Activated naive CD4-positive, alpha-beta T cell treated with anti-CD3 and anti-CD28 coated beads, Interleukin-2, amount 50 U/mL, for 16 hours (primary cell): ENCODE results near the gene TSPAN8.
"Not testable (repeated sequence)": the region's sequence is repeated elsewhere in the genome, so short reads cannot be mapped to it uniquely, and the experiment has no call there.

ENCODE experiments used
- DNase-seq: peaks from one replicate; pipeline ENCODE4 v3.0.0-alpha.2; 2020

TSPAN8 gene

DNA sequence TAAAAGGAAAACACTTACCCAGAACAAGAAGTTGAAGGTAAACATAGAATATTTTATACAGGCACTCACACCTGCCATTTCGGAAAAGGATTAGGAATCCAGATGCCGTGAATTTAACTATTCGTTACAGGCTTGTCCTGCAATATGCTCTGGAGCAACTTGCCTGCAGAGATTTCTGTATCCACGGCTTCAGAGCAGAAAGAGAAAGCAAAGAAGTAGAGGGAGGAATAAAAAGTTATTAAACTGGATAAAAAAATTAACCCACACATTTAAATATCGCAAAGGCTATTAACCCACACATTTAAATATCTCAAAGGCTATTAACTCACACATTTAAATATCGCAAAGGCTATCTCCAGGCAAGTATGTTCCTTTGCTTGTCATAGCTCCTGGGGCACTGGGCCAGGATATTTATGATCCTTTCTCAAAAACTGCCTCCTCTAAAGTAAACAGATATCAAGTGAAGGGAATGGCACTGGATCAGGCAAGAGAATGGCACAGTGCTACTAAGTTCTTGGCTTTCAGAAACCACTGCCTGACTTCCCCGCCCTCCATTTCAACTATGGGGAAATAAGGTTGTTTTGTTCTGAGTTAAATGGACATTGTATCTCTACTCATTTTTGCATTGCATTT lies at the start of gene TSPAN8:
TSPAN8 (minus strand) TSS at position 399 of the 633 bp plus-strand sequence; CDS start at position 78, 321 bp downstream.
- no peak for DNase-seq

DNA sequence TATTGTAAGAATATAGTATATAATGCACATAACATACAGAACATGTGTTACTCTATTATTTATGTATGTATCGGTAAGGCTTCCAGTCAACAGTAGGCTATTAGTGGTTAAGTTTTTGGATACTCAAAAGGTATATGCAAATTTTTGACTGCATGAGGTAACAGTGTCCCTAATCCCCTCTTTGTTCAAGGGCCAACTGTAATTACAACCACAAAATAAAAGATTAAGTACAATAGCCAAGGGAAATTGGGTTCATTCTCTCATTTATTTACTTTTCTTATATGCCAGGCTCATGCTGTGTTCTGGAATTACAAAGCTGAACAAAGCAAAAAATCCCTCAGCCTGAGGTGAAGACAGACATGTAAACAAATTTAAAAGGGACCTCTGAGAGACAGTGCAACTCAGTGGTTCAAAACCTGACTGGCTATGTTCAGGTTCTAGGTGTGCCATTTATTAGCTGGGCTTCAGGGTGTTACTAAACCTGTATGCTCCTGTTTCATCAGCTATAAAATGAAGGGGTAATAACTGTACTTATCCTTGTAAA lies 43.4 kb upstream of the TSPAN8 start:
- DNase-seq = no peak

DNA sequence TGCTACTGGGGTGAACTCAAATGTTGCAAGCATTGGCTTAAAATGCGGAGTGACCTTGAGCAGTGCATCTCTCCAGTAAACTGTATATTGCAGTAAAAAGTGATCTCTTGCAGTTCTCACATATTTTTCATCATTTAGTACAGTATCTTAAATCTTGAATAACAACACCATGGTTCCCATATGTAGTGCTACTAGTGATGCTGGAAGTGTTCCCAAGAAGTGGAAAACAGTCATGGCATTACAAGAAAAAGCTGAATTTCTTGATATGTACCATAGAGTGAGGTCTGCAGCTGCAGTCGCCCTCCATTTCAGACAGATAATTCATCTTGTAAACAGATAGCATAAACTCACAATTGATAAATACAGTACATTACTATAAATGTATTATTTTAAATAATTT lies 42.9 kb upstream of the TSPAN8 start:
- DNase-seq = no peak

DNA sequence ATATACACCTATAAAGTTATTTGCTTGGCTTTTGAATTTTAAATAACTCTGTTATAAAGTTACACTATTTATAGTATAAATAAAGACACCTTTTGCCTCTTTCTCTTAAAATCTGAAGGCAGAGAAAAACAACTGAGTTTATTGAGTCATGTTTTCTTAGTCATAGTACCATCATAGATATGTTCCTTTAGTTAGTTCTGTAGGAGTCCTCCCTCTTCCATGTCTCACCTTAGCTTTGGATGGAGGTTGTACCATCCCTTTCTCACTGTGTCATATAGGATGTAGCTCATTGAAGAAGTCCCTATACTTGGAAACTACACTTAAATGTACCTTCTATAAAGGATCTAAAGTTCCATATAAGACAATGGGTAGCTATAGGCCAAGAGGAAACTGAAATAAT lies 39.7 kb upstream of the TSPAN8 start:
- no peak for DNase-seq

DNA sequence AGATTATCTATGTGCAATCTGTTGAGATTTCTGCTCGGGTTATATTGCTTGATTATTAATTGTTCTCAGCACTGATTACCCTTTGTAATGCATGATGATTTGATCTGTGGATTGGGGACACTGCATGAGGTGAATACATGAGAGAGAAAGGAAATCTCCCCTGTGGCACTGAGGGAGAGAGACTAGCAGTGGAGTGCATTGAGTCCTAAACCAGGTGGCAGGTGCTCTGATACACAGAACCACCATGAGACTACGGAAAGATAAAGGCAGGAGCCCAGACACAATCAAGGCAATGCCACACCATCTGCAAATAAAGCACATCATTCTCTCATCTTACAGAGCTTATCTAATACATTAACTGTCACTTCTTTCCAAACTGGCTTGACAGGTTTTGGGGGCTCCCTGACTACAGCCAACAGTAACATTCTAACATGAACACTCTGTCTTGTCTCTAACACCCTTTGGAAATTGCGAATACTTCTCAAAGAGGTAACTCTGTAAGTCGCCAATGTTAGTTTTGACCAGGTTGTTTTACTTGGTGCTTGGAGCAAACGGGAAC lies 37.6 kb upstream of the TSPAN8 start:
- DNase-seq = no peak

DNA sequence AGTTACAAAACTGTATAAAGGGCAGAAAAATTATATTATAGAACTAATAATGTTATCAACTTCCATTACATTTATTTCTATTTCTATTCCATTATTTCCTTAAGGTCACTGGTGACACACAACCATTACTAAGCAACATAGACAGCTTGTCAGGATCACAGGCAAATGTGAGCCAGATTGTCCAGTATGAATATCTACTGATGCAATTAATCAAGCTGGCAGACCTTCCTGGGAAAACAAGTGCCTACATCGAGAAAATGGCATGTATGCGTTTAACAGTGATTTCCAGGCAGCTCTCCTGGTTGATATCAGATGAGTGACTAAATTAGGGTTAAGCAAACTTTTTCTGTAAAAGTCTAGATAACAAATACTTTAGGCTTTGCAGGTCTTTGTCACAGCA lies 36.9 kb upstream of the TSPAN8 start:
- DNase-seq = no peak

DNA sequence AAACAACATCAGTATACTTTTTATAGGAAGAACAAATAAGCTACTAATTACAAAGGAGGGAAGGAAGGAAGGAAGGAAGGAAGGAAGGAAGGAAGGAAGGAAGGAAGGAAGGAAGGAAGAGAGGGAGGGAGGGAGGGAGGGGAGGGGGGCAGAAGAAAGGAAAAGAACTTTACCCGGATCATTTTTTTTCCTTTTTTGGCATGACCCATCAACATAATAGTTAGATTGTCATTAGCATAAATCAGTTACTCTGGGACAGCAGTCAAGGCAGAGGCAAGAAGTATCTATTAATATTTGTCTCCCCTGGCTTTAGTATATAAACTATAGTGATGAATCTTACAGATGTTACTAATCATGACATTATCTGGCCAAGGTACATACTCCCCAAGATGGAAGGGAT lies 35.2 kb upstream of the TSPAN8 start:
- no peak for DNase-seq

DNA sequence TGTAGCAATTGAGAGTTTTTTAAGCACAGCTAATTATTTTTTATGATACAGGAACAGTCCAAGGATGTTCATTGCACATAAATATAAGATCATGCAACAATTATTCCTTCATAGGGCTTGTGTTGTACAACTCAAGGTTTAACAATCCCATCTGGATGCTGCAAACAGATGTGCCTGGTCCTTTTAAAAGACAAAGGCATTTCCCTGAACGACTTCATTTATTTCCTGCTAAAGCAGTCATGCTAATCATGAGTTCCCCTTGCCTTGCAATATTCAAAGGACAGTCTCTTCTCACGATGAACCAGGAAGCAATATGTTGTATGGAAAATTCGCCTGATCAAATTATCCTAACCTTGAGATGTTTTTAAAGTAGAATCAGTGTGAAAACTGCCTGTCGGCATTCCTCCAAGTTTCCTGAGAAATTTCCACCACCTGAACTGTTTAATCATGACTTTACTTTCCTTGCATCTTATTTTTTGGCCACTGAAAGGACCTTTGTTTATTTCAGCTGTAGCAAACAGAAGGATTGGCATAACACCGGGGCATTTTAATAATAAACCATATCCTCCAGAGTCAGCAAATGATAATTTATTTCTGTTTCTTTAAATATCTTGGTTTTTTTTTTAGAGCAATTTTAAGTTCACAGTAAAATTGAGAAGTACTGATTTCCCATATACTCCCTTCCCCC lies 33.9 kb upstream of the TSPAN8 start:
- no peak for DNase-seq

DNA sequence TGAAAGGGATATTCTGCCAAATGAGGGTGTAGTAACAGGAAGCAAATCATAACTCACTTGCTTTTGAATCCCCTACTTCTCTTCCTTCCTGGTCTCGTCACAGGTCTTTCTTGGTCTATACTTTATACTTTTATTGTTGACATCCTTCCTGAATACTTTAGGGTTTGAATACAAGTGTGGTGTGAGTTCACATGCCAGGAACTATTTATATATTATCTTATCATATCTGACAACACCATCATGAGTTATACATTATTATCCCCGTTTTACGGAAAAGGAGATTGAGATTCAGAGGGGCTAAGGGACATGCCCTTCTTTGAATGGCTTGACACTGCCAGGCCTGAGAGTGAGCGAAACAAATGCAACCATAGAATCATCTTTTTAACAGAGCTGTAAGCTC lies 33.0 kb upstream of the TSPAN8 start:
- DNase-seq = no peak

DNA sequence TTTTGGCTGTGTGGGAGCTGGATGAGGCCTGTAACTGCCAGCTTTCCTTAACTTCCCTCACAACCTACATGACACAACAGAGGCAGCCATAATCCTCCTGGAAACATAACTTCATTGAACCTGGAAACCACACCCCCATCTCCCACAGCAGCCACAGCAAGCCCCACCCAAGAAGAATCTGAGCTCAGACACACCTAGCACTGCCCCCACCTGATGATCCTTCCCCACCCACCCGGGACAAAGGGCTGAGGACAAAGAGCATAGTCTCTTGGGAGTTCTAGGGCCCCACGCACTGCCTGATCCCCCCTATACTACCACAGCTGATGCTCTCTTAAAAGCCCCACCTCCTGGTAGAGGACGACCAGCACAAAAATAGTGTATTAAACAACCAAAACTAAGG lies 29.6 kb upstream of the TSPAN8 start:
- no peak for DNase-seq

DNA sequence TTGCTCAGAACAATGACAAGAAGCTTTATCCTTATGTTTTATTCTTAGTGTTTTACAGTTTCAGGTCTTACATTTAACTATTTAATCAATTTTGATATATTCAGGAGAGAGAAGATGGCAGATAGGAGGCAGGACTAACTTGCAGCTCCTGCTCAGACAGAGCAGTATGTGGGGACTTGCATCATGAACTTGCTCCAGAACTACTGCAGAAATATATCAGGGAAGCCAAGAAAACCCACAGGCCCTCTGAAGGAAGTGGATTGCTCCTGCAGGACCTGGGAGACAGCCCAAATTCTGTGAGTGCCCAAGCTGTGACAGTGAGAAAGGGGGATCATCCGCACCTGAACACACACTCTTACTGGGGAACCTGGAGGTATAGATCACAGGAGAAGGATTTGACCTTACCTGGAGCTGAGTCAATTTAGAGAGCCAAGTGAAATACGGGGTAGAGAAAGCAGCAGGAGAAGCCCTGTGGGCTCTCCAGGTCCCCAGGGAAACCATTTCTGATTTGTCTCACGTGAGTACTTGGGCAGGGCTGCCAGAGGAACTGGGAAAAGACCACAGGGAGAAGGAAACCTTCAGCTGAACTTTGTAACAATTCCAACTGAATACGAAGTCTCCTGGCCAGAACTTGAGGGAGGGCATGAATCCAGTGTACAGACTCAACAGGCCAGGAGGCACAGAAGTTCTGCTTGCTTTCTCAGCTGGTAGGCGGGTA lies 28.9 kb upstream of the TSPAN8 start:
- no peak for DNase-seq

DNA sequence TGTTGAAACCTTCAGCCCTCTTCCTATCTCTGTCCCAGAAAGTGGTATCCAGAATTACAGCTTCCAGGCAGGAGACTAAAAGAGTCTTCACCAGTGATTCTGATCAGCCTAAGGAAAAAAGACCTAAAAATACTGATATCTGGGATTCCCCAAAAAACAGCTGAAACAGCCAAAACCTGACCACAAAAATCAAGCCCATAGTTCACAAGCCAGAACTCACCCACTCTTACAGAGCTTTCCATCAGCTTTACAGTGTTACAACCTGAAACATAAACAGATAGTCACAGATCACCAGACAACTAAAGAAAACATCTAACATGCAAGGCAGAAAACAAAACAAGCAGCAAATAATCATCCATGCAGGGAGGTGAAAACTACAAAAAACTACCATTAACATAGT lies 26.0 kb upstream of the TSPAN8 start:
- no peak for DNase-seq

DNA sequence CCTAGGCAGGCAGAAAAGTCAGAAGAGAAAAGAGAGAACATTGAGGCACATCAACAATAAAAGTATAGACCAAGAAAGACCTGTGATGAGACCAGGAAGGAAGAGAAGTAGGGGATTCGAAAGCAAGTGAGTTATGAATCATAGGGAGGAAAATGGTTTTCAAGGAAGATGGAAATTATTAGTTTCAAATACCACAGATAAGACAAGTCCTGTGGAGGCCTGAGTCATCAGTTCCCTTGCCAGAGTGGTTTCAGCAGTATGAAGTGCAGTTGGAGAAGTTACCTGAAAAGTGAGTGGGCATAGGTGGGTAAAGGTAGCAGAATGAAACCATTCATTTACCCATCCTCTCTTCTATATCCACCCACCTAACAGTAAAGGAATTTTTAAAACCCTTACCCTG lies 25.2 kb upstream of the TSPAN8 start:
- no peak for DNase-seq

DNA sequence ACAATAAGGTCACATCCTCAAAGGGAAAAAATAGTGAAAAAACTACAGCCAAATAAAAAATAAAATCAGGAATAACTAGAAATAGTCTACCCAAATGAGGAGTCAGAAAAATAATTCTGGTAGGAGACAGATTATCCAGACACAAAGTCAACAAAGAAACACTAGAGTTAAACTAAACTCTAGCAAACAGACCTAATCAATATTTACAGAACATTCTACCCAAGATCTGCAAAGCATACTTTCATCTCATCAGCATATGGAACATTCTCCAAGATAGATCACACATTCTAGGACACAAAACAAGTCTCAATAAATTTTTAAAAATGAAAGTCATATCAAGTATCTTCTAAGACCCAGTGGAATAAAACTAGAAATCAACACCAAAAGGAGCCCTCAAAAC lies 20.4 kb upstream of the TSPAN8 start:
- DNase-seq = no peak

DNA sequence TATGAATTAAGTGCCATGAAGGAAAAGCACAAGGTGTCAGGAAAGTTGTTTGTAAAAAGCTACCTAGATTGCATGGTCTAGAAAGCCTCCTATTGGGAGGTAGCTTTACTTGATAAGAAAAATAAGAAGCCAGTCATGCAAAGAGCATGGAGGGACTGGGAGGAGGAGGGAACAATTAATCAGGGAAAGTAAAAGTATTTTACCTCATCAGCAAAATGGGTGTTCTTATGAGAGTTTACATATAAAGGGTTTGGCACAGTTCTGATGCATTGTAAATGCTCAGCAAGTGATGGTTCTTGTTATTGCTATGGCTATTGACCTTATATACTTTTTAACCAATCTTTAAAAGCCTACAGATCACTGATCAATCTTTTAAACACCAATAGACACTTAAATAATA lies 17.0 kb upstream of the TSPAN8 start:
- DNase-seq = no peak

DNA sequence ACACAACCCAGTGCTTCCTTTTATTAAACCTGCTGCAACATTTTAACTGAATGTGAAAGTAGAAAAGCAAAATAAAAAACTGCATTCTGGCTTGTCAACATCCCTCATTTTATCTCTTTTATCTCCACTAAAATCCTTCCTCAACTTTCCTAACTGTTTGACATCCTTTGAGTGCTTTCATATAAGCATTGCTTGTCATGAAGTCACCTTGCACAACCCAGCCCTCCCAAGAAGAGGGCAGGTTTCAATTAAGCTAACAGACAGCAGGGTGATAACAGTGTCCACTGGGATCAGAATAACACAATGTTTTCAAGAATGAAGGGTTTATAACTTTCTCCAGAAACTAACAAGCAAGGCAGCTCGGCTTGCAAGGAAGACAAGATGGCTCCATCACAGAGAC lies 16.3 kb upstream of the TSPAN8 start:
- DNase-seq = no peak

DNA sequence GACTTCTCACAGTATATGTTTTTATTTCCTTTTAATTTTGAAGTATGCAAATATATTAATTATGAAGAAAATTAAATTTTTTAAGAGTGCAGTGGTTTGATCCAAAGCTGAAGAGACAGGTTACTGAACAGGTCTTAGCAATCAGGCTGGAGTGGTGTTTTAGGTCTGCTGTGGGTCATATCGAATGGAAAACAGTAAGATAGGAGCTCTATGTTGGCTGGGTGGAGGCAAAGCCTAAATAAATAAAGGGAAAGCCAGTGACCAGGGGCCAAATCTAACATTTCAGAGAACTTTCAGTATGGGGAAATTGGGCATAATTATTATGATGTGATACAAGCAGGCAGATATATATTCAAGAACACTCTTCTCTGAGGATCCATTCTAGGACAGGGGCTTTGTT lies 12.7 kb upstream of the TSPAN8 start:
- DNase-seq = no peak

DNA sequence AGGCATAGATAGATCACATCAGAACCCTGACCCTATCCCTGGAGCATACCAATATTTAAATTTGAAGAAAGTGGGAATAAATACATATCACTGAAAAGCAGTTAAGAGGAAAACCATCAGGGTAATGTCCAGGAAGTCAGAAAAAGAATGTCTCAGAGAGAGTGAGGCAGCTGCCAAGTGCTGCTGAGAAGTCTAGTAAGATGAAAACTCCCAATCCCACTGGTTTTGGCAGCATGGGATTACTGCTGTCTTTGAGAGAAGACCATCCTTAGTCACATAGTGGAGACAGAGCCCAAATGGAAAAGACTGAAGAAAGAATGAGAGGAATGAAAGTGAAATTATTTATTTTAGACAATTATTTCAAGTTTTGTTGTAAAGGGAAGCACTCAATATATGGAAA lies 11.5 kb upstream of the TSPAN8 start:
- DNase-seq = no peak

DNA sequence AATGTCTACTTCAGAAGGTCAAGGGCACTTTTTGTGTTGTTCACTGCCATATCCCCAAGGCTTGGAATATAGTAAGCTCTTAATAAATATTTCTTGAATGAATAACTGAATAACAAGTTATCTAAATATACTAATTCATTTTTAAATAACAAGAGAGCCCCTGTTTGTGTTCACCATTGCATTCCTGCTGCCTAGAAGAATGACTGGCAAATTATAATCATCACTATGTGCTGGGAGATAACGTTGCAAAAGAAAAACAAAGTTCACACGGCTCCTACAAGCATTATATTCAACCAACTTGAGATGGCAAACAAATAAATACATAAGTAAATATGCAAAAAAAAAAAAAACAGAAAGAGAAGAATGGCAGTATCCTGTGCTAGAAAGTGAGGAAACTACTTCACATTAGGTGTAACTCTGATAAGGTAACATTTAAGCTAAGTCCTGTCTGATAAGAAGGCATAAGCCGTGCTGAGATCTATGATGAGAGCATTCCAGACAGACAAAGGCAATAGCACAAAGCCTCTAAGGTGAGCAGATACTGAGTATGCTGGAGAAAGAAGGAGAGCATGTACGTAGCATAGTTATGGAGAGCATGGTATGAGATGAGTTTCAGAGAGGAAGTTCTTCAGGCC lies 9.2 kb upstream of the TSPAN8 start:
- no peak for DNase-seq

DNA sequence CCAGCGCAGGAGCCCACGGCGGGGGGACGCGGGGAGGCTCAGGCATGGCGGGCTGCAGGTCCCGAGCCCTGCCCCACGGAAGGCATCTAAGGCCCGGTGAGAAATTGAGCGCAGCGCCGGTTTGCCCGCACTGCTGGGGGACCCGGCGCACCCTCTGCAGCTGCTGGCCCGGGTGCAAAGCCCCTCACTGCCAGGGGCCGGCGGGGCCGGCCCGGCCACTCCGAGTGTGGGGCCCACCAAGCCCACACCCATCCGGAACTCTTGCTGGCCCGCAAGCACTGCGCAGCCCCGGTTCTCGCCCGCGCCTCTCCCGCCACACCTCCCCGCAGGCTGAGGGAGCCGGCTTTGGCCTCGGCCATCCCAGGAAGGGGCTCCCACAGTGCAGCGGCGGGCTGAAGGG lies 8.5 kb upstream of the TSPAN8 start:
- DNase-seq = no peak

DNA sequence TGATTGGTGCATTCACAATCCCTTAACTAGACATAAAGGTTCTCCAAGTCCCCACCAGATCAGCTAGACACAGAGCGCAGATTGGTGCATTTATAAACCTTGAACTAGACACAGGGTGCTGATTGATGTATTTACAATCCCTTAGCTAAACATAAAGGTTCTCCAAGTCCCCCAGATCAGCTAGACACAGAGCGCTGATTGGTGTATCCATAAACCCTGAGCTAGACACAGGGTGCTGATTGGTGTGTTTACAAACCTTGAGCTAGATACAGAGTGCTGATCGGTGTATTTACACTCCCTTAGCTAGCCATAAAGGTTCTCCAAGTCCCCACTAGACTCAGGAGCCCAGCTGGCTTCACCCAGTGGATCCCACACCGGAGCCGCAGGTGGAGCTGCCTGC lies 8.0 kb upstream of the TSPAN8 start:
- not testable (repeated sequence) for DNase-seq

DNA sequence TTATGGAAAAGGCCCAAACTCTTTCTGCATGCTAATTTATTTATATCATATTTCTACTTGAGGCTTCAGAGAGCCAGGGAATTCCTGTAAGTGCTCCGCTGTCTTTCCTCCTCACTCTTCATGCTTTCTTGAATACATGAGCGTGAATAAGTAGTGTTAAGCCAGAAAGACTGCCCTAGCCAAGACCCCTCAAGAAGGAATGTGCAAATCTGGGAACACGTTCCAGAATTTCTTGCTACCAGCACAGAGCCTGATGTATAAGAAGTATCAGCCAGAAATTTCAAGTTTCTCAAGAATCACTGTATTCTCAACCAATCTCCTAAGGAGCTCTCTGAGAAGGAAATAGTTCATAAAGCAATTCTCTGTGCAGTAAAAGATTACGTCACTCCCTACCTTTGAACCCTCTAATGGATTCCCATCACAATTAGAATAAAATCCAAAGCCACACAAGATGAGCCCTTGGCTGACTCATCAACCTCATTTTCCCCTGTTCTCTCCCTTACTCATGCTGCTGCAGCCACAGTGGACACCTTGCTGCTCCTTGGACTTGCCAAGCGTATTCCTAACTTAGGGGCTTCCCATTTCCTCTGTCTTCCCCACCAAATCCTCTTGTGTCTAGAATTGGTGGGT lies 6.9 kb upstream of the TSPAN8 start:
- no peak for DNase-seq

DNA sequence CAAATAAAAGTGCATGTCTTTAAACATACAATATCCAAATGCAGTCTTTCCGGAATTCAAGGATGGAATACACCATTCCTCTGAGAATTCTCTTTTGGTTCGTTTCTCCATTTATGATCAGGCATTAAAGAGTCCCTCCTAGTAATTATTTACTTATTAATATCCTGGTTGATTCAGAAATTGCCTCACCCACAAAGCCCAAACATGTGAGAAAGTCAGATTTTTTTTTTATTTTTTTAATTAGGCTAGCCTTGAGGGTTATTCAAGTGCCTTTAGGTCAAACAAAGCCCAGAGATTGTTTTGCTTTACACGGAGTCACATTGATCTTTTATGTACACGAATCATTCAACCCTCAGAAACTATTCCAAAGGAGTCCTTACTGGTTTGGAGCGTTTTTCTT lies 6.4 kb upstream of the TSPAN8 start:
- DNase-seq = no peak
